ENCODE data around the gene ZNF423.

GRCh38 chr16:49482690-49483089 is 373.2 kb downstream of the ZNF423 start:
- TF ChIP-seq CTCF (IDR thresholded peaks at IDR 0.05; ENCODE audit: poor library complexity, severe bottlenecking) (no peak), REST (IDR thresholded peaks at IDR 0.05; ENCODE audit: borderline replicate concordance) (no peak), EP300 (conservative IDR thresholded peaks at IDR 0.05; ENCODE audit: poor library complexity, severe bottlenecking) (no peak), SMC3 (conservative IDR thresholded peaks at IDR 0.05; ENCODE audit: poor library complexity) (no peak), RAD21 (conservative IDR thresholded peaks at IDR 0.05) (no peak), POLR2AphosphoS5 (IDR thresholded peaks at IDR 0.05) (no peak)
